GM18861 (cell line): ENCODE measurements around the gene RNF215.

Source experiments
- ATAC-seq: cut with Tn5 transposase; IDR thresholded peaks from one replicate; pipeline ENCODE4 v1.9.1; 2021; ENCODE audit not compliant: unreplicated experiment

RNF215 gene

DNA sequence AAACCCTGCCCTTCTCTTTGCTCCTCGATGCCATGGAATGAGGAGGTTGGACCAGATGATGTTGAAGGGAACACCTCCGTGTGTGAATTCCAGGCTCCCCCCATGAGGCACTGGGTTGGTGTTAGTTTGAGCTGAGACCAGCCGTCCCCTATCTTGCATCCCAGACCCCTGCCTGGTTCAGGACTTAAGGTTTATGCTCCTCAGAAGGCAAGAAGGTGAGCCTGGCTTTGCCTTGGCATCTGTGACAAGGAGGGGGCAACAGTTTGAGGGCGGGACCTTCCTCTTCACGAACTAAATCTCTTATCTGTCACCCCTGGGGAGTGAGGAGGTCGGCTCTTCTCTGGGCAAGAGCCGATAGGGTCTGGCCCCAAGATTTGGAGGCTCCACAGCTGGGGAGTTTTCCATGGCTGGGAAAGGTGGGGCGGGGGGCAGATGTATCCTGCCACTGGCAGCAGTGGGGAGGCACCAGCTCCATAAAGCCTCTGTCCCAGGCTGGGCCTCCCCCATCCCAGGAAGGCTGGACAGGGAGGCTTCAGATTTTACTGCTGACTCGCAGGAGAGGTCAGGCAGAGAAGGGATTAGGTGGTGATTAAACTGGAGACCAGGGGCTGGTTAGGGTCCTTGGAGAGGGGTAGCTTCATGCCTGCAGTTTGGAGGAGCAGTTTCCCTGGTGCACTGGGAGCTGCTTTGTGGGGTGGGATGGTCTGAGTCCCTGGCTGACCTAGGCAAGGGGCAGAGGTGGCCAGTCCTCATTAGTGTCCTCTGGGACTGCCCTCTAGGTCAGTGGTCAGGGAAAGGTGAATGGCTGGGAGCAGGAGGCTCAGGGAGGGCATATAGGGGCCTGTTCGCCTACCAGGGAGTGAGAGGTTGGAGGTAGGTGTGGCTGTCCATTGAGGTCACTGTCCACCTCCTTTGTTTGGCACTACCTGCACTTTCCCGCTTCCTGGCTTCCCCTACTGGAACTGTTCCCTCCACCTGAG is 10.7 kb upstream of the RNF215 start:
- no peak for ATAC-seq

DNA sequence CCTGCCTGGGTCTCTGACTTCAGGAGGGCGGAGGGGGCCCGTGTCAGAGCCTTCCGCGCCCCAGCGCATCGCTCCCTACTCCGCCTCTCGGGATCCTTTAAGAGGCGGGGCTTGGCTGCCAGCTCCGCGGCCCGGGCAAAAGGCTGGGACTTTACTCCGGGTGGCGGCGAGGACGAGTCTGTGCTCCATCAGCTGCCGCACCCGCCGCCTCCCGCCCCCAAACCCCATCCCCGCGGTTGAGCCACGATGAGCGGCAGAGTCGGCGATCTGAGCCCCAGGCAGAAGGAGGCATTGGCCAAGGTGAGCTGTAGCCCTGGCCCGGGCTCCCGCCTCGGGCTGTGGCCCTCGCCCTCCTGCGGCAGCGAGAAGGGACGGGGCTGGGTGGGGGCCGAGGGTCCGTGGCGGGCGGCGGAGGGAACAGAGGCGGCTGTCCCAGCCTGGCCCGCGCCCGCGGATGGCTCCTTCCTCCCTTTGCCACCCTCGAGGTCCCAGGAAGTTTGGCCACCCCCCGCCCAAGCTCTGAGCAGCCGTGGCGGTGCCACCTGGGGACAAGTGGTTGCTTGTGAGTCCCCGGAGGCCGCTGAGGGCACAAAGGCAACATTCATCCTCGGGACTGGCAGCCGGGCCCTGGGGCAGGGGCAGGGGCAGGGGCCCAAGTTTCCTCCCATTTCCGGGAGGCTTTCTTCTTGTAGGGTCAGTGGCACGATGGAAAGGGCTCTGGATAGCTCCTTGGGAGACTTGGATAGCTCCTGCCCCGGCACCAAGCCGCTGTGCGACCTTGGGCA is 9.9 kb upstream of the RNF215 start, which contains the start of gene SEC14L2:
Gene SEC14L2, plus strand, starts transcription at position 148 of the 785 bp plus-strand sequence. Its CDS starts 99 bp downstream, at position 247.
- no peak for ATAC-seq

DNA sequence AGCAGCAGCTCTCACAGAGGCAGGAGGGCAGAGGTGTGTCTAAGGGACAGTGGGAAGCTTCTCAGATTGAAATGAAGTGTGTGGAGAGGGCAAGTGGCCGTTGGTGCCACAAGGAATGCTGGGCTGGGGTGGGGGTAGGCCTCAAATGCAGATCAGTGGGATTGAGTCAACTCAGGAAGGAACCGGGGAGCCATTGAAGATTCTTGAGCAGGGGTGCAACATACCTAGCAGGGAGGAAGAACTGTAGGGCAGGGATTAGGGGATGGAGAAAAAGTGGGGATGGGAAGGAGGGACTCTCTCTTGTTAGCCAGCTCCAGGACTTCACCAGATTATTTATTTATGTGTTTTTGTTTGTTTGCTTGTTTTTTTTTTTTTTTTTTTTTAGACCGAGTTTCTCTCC is 6.7 kb upstream of the RNF215 start:
- no peak for ATAC-seq

GRCh38 chr22:30393322-30393680 is 6.1 kb upstream of the RNF215 start:
- ATAC-seq, result no peak

DNA sequence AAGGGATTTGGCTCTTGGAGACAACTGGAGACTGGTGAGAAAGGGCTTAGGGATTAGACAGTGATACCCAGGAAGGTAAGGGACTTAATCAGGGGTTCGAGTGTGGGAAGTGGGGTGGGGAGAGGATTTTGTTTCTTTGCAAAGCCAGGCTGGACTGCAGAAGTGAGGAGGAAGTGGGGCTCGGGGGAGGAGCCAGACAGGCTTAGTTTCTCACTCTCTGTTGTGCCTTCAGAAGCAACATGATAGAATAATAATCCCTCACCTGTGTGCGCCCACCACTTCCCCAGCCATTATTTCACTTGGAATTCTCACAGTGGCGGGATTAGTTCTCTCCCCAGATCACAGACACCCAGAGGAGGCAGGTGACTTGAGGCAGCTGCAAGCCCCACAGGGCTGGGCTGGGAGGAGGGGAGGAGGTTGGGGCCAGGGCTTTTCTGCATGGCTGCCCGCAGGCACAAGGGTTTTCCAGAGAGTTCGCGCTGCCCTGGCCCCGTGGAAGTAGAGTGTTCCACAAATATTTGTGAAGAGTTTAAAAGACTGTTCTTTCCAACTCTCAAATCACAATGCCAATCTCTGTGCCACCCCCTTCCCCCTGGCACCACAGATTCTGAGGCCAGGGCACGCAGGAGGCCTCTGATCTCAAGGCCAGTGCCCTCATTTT is 5.6 kb upstream of the RNF215 start:
- no peak for ATAC-seq

GRCh38 chr22:30390974-30391691 is 3.9 kb upstream of the RNF215 start:
- ATAC-seq, result no peak

DNA sequence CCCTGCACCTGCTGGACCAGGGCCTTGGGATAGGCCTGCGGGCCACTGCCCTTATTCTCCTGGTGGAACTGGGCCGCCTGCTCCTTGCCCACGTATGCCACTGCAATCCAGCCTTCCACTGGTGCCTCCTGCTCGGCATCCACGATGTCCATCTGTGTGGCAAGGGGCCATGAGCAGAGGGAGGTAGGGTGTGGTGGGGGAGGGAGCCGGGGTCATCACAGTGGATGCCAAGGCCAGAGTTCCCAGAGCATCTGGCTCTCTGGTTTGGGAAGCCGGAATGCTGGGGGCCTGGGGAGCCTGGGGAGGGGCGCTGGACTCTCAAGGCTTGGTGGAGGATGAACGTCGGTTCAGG is 627 bp downstream of the RNF215 start:
- ATAC-seq, result no peak

DNA sequence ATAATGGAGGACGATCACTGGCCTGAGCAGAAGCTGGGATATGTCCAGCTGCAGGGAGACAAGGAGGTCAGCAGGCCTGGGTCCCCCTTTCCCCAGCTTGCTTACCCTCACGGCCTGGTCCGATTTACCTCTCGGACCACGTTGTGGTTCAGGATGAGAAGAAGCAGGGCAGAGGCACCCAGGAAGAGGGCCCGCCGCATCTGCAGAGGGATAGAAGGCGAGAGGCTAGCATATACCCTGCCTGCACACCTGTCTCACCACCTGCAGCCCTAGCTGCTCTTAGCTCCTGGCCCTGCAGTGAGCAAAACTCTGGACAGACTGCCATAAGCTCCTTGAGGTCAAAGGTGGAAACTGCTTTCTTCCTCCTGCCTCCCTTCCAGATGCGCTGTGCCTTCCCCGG is 1.3 kb downstream of the RNF215 start:
- no peak for ATAC-seq

GRCh38 chr22:30383061-30383460 is 4.2 kb downstream of the RNF215 start:
- ATAC-seq, result no peak

DNA sequence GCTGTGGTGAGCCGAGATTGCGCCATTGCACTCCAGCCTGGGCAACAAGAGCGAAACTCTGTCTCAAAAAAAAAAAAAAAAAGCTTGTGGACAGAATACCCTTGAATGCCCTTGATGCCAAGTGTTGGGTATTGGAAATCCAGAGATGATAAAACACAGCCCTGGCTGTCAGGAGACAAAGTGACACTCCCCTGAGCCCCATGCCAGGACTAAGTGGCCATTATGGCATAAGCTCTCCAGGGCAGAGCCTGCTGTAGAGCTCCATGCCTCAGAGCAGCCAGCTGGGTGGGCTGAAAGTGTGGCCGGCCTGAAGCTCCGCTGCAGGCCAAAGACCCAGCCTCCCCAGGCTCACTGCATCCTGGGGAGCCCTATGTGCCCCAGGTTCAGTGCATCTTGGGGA is 4.9 kb downstream of the RNF215 start:
- ATAC-seq, result no peak

DNA sequence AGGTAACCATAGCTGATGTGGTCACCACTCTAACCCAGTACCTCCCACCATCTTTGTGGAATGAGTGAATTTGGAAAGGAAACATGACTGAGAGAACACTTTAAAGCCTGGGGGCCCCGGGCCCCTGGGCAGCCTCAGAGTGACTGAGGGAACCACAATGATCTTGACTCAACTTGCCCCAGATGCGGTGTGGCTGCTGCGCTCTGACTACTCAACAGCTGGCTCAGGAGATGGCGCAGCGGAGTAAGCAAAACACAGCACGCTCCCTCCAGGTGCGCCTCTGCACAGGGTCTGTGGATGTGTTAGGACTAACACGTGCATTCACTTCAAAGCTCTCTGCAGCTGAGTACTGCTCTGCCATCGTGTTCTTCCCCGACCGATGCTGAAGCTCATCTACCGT is 5.9 kb downstream of the RNF215 start:
- no peak for ATAC-seq

DNA sequence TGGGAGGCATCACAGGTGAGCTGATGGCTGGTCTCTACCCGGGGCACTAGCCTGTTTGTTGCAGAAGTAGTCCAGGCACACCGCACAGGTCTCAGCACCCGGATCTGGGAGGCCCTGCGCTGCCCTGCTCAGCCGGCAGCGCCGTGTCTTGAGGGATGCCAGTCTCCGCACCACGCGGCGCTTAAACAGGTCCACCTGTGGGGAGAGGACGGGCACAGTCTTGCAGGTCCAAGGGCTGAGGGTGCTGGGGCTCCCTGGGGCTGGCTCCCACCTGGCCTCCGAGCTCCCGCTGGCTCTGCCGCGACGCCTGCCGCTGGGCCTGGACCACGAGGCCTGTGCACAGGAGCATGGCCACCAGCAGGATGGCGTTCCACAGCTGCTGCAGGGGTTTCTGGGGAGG is 7.2 kb downstream of the RNF215 start:
- no peak for ATAC-seq

DNA sequence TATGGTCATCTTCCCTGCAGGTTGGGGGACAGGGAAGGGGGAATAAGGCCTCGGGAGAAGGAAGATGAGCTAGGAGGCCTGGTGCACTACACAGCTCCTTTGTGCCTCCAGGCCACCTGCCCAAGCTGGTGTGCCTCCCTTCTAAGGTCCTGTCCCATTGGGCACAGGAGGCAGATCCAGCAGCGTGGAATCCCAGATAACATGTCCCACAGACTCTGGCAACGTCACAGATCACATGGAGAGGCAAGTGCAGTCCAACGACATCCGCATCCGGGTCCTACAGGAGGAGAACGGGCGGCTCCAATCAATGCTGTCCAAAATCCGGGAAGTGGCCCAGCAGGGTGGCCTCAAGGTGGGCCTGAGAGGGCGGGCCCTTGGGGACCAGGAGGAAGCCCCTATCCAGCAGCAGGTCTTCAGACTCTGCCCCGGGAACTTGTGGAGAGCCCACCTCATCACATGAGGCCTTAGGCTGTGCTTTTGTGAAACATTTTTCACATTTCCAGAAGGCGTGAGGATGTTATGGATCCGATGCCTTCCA is 11.8 kb downstream of the RNF215 start:
- no peak for ATAC-seq

GRCh38 chr22:30373331-30374325 is 13.6 kb downstream of the RNF215 start:
- no peak for ATAC-seq

DNA sequence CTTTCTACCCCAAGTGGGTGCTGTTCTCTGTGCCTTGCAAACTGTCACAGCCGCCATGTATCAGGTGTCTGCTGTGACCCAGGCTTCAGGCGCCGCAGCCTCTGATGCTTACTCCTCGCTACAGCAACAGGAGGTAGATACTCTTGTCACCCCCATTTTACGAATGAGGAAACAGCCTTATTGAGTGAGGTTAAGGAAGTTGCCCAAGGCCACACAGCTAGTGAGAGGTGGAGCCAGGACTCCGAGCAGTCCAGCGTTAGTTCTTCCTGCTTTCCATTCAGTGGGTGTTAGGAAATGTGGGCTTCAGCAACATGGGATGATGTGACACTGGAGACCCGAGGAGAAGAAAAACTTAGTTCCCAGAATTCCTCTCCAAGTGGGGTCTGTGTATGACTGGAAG is 14.3 kb downstream of the RNF215 start:
- no peak for ATAC-seq

GRCh38 chr22:30371981-30372380 is 15.2 kb downstream of the RNF215 start:
- no peak for ATAC-seq

DNA sequence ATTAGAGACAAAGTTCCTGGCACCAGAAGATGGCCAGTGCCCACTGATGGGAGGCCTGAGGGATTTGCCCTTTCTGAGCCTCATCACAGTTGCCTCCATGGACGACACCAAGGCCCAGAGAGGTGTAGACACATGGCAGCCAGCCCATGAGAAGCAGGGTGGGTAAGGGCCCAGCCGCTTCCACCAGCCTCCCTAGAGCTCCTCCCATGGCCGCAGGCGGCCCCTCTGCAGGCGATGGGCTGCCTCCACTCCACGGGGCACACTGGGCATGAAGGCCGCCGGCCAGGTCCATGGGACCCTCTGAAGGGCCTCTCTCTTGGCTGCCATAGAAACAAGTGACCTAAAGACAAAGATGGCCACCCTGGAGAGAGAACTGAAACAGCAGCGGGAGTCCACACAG is 15.9 kb downstream of the RNF215 start:
- no peak for ATAC-seq

- no peak for ATAC-seq
Observed at GRCh38 chr22:30370641-30371230, 16.5 kb downstream of the RNF215 start.

DNA sequence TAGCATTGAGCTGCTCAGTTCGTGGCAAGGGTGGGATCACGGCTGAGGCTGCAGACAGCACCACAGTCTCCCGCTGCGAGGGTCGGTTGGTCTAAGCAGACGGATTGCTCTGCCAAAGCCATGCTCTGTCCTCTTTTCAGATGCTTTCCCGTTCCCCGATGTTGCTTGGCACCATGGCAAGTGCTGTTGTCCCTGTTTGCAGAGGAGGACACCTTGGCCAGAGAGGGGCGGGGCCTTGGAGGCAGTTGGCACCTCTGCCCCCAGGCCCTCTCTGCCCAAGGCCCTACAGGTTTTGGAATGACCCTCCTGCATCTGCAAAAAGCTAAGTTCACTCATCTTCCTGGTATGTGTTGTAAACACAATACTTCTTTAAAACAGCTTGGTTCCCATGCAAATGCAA is 18.8 kb downstream of the RNF215 start:
- no peak for ATAC-seq
